Lung (tissue), 12 donors: Measurements from ENCODE around the gene PCIF1. TPM values are rescaled to one million over a fixed set of nuclear protein-coding genes. Genes with fewer than 3 reads are reported as not detected.
A peak's percentile ranks its signal among the peaks of the same experiment; 100 is the strongest.

Experiments used
- ATAC-seq: fragments of 200-7000 bp; cut with Tn5 transposase; one replicate; pipeline ENCODE4 v1.9.1; 2020; ENCODE audit warnings: moderate number of reproducible peaks; ENCODE audit not compliant: insufficient read depth, low FRiP score
- DNase-seq, 3 donors: peaks; one replicate each; pipeline ENCODE4 v3.0.0-alpha.2; 2013 to 2017
- H3K27ac ChIP-seq, 2 donors: one replicate each; pipeline ENCODE4 v1.5.1; 2013; ENCODE audit warnings: mild to moderate bottlenecking in 2 of 2, moderate library complexity in 2 of 2, control low read depth in 1 of 2, inconsistent platforms in 1 of 2, low read depth in 1 of 2, low read length in 1 of 2
- H3K27me3 ChIP-seq, 3 donors: one replicate each; pipeline ENCODE4 v1.5.1; 2013; ENCODE audit warnings: low read length in 2 of 3; ENCODE audit not compliant: control insufficient read depth in 3 of 3, insufficient read depth in 3 of 3
- H3K36me3 ChIP-seq, 4 donors: one replicate each; pipeline ENCODE4 v1.5.1; 2013; ENCODE audit warnings: low read length in 4 of 4, mild to moderate bottlenecking in 1 of 4, moderate library complexity in 1 of 4; ENCODE audit not compliant: control insufficient read depth in 4 of 4, insufficient read depth in 4 of 4
- H3K4me1 ChIP-seq, 5 donors: one replicate each; pipeline ENCODE4 v1.5.1; 2013; ENCODE audit warnings: low read length in 5 of 5, mild to moderate bottlenecking in 2 of 5, moderate library complexity in 1 of 5; ENCODE audit not compliant: control insufficient read depth in 5 of 5, insufficient read depth in 5 of 5
- H3K4me3 ChIP-seq: one replicate; pipeline ENCODE4 v1.5.1; 2013; ENCODE audit warnings: mild to moderate bottlenecking, control low read depth, moderate library complexity
- H3K9ac ChIP-seq, 2 donors: one replicate each; pipeline ENCODE4 v1.5.1; 2013; ENCODE audit warnings: low read length in 2 of 2, control low read depth in 1 of 2; ENCODE audit not compliant: insufficient read depth in 1 of 2
- H3K9me3 ChIP-seq, 4 donors: one replicate each; pipeline ENCODE4 v1.5.1; 2013; ENCODE audit warnings: low read length in 3 of 4, mild to moderate bottlenecking in 1 of 4, moderate library complexity in 1 of 4; ENCODE audit not compliant: control insufficient read depth in 4 of 4, insufficient read depth in 3 of 4
- WGBS, 2 donors: extraction: QIAGEN DNeasy Blood & Tissue Kit; methylation state at CpG; one replicate each; pipeline ENCODE4 v1.1.7; 2013; 5-methylcytosine and 5-hydroxymethylcytosine counted together
- polyA plus RNA-seq, 2 donors: library from polyadenylated mRNA; stranded (reverse); fragments of 200-250 nt; gene quantifications; one replicate each; pipeline ENCODE4 v1.2.1, GENCODE V29; 2013
- total RNA-seq, 2 donors: library from RNA; depleted of rRNA in 1 of 2; stranded (reverse); fragments of >200 nt in 1 of 2; gene quantifications; one replicate each; pipeline ENCODE4 v1.2.1, GENCODE V29; 2014 to 2021
- TF ChIP-seq, protein P1 (sequence below): IDR thresholded peaks from 2 replicates; pipeline ENCODE4 v1.5.1; 2012; ENCODE audit warnings: mild to moderate bottlenecking; ENCODE audit errors: control extremely low read depth, extremely low read depth
- donor health status: control.
- donor health status: control.
- donor health status: Bipolar disorder and iron deficiency.
- donor health status: healthy.
- donor health status: DM: yes; HTN: yes; CAD: no.

PCIF1 gene
- total and polyA plus RNA-seq, 4 donors: 27.7 to 48.1 (median 32.0) TPM

DNA sequence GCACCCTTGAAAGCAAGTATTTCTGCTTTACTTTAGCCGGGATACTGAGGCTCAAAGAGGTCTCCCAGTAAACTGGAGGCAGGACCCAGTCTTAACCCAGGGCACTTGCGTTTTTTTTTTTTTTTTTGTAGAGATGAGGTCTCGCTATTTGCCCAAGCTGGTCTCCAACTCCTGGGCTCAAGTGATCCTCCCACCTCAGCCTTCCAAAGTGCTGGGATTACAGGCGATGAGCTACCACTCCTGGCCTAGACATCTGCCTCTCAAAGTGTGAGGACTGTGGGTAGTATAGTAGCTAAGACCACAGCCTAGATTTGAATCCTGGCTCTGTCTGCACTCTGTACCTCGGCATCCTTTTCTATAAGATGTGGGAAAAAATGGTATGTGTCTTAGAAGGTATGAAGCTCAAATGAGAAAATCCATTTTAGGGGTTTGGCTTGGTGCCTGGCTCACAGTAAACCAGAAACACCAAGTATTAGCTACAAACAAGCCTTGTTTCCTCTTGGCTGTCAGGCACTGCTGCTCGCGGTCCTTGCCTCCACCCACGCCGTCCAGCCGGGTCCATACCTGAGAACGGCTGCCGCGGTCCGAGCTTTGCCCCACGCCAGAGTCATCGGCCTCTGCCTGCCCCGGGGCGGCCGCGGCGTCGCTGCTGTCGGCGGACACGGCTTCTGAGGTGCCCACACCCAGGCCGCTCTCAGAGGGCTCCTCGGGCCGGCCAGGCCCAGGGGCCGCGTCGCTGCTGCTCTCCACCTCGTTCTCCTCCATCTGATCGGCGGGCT, 36.4 kb downstream of the PCIF1 start:
- 10 to 19% methylated on average over 33 to 34 of the region's 34 CpGs for WGBS, 2 donors
- Histone ChIP-seq H3K27me3 (no peaks in the 10 kb centered on the region), H3K36me3 (peaks cover 6 to 24% (median 14%) of the 10 kb centered on the region in 4 donors), H3K9me3 (peaks cover 0 to 2% (median 0%) of the 10 kb centered on the region in 4 donors), H3K27ac (peak overlapping the region; percentile 99), H3K9ac (peak overlapping the region; percentile 66 to 85), H3K4me1 (peaks cover 0 to 22% (median 2%) of the 10 kb centered on the region in 5 donors), H3K4me3 (peak overlapping the region; percentile 85)
- TF ChIP-seq, protein P1, sequence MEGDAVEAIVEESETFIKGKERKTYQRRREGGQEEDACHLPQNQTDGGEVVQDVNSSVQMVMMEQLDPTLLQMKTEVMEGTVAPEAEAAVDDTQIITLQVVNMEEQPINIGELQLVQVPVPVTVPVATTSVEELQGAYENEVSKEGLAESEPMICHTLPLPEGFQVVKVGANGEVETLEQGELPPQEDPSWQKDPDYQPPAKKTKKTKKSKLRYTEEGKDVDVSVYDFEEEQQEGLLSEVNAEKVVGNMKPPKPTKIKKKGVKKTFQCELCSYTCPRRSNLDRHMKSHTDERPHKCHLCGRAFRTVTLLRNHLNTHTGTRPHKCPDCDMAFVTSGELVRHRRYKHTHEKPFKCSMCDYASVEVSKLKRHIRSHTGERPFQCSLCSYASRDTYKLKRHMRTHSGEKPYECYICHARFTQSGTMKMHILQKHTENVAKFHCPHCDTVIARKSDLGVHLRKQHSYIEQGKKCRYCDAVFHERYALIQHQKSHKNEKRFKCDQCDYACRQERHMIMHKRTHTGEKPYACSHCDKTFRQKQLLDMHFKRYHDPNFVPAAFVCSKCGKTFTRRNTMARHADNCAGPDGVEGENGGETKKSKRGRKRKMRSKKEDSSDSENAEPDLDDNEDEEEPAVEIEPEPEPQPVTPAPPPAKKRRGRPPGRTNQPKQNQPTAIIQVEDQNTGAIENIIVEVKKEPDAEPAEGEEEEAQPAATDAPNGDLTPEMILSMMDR: no peak
- ATAC-seq: no peak
- peak in 2 of 3 donors; percentile 22 to 38 for DNase-seq

GRCh38 chr20:45971425-45971674, 36.9 kb downstream of the PCIF1 start:
- TF ChIP-seq, protein P1: no peak
- WGBS, 2 donors: 4 to 9% methylated on average over 13 to 14 of the region's 14 CpGs
- ATAC-seq: no peak

DNA sequence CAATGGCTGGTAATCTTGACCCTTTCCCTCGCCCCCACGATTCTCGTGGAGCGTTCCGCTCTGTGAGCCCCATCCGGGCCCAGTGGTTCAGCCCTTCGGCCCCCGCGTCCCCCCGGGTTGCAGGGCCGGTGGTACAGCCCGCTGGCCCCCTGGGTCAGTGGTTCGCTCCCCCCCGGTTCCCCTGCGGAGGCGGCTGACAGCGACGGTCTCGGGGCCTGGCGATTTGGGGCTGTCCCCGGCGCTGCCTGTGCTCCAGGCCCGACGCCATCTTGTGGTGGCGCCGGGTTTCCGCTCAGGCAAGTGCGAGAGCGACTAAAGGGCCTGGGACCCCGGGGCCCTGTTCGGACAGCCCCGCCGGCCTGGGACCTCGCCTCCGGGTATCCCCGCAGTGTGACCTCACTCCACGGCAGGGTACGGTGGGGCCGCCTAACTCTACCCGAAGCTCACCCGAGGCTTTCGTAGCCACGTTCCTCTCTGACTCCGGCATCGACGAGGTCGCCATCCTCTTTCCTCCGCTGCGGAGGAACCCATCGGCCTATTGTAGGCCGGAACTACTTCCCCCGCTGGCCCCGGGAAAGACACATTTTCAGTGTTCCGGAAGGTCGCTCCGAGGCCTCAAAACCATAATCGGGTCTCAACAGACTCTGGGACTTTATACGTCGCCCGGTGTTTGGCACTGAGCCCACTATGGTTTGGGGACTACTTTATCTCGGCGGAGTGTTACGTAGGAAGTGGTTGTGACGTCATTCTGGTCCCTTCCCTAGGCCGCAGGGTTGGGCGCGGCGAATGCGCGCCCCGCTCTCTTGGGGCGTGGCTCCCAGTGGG, 37.4 kb downstream of the PCIF1 start, which contains the start of gene ZNF335:
Gene ZNF335 (minus strand): TSS at position 529 of the 825 bp plus-strand sequence. CDS start 793 bp downstream, outside the sequence.
- Histone ChIP-seq H3K4me1 (peaks cover 0 to 22% (median 2%) of the 10 kb centered on the region in 5 donors), H3K9me3 (peaks cover 0 to 2% (median 0%) of the 10 kb centered on the region in 4 donors), H3K36me3 (peaks cover 5 to 23% (median 13%) of the 10 kb centered on the region in 4 donors), H3K27me3 (no peaks in the 10 kb centered on the region), H3K4me3 (peak within 1 kb of the TSS; percentile 85), H3K9ac (peak within 1 kb of the TSS; percentile 87 to 99), H3K27ac (peak within 1 kb of the TSS; percentile 99)
- ATAC-seq (peak; percentile 91), DNase-seq (peak; percentile 97 to 98 (median 98))
- WGBS, 2 donors: 0% methylated on average over 63 to 72 of the region's 72 CpGs
- TF ChIP-seq, protein P1: peak; percentile 31

More at GRCh38 chr20:45971425-45971674, 36.9 kb downstream of the PCIF1 start:
- H3K9ac ChIP-seq: peak overlapping the region; percentile 66 to 85
- peaks cover 6 to 23% (median 14%) of the 10 kb centered on the region in 4 donors for H3K36me3 ChIP-seq
- peaks cover 0 to 2% (median 0%) of the 10 kb centered on the region in 4 donors for H3K9me3 ChIP-seq
- DNase-seq: no peak
- no peaks in the 10 kb centered on the region for H3K27me3 ChIP-seq
- peaks cover 0 to 22% (median 2%) of the 10 kb centered on the region in 5 donors for H3K4me1 ChIP-seq
- peak overlapping the region; percentile 85 for H3K4me3 ChIP-seq
- peak overlapping the region; percentile 99 for H3K27ac ChIP-seq
